Mesothelial cell of epicardium (in vitro differentiated cells): ENCODE data around the gene DAB2IP. TPM values are rescaled to one million over a fixed set of nuclear protein-coding genes. Genes with fewer than 3 reads are reported as not detected.
"Not testable (repeated sequence)": the region's sequence is repeated elsewhere in the genome, so short reads cannot be mapped to it uniquely, and the experiment has no call there.

Experiments
- DNase-seq, 2 experiments: peaks; one replicate each; pipeline ENCODE4 v3.0.0; 2021; ENCODE audit warnings: low spot score in 2 of 2; ENCODE audit not compliant: unreplicated experiment in 2 of 2
- H3K27ac Mint-ChIP-seq: 2 replicates; pipeline ENCODE4 v1.8.0; 2021; ENCODE audit warnings: mixed read lengths
- H3K27me3 Mint-ChIP-seq: 2 replicates; pipeline ENCODE4 v1.8.0; 2021; ENCODE audit warnings: low read depth, mixed read lengths
- H3K36me3 Mint-ChIP-seq: 2 replicates; pipeline ENCODE4 v1.8.0; 2021; ENCODE audit warnings: mixed read lengths
- H3K4me1 Mint-ChIP-seq: 2 replicates; pipeline ENCODE4 v1.8.0; 2021; ENCODE audit warnings: mixed read lengths
- H3K4me3 Mint-ChIP-seq: 2 replicates; pipeline ENCODE4 v1.8.0; 2021; ENCODE audit warnings: mild to moderate bottlenecking, moderate library complexity, mixed read lengths
- H3K9me3 Mint-ChIP-seq: 2 replicates; pipeline ENCODE4 v1.8.0; 2021; ENCODE audit warnings: mixed read lengths
- total RNA-seq: library from RNA; stranded (reverse); gene quantifications from 3 replicates; pipeline ENCODE4 v1.2.1, GENCODE V29; 2021
- TF ChIP-seq, protein P1 (sequence below): fragments of 200-600 bp; sonication (generic); IDR thresholded peaks from one replicate; pipeline ENCODE4 v1.5.0; 2021; ENCODE audit warnings: antibody characterized with exemption; ENCODE audit not compliant: unreplicated experiment

The DAB2IP gene
- total RNA-seq, 1 donor from 2014 or later = 75.7 TPM

DNA sequence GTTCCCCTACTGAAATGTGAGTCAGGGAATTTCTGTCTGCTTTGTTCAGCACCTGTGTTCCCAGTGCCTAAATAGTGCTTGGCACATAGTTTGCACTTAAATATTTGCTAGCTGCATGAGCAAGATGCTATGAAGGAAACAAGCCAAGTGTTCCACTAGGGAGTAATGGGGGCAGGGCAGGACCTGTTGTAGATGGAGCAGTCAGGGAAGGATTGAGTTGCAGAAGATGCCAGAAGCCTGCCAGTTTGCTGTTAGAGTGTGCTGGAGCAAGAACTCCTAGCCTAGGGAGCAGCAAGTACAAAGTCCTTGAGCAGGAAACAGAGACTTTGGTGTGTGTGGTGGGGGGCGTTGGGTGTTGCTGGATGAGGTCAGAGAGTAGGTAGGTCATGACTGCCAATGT lies 87.5 kb downstream of the DAB2IP start:
- Mint-ChIP-seq H3K9me3 (no peaks in the 10 kb centered on the region), H3K27ac (no peak overlapping the region), H3K36me3 (no peaks in the 10 kb centered on the region), H3K27me3 (peaks cover 2% of the 10 kb centered on the region), H3K4me3 (no peak overlapping the region), H3K4me1 (peaks cover 38% of the 10 kb centered on the region)
- TF ChIP-seq, protein P1, sequence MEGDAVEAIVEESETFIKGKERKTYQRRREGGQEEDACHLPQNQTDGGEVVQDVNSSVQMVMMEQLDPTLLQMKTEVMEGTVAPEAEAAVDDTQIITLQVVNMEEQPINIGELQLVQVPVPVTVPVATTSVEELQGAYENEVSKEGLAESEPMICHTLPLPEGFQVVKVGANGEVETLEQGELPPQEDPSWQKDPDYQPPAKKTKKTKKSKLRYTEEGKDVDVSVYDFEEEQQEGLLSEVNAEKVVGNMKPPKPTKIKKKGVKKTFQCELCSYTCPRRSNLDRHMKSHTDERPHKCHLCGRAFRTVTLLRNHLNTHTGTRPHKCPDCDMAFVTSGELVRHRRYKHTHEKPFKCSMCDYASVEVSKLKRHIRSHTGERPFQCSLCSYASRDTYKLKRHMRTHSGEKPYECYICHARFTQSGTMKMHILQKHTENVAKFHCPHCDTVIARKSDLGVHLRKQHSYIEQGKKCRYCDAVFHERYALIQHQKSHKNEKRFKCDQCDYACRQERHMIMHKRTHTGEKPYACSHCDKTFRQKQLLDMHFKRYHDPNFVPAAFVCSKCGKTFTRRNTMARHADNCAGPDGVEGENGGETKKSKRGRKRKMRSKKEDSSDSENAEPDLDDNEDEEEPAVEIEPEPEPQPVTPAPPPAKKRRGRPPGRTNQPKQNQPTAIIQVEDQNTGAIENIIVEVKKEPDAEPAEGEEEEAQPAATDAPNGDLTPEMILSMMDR = no peak
- DNase-seq = no peak

DNA sequence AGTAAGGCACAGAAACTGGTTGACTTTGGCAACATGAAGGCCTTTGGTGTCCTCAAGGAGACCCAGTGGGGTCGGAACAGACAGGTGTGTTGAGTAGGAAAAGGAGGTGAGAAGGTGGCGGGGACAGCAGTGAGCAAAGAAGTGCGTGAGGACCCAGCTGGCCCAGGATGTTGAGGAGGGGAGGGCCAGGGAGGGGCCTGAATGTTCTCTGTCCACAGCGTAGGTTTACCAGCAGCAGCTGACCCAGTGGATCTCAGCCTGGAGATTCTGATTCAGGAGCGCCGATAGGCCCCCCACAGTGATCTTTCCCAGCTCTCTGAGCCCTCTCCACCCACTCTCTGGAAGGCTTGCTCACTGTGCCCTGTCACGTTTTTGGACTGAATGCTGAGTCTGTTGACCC lies 88.5 kb downstream of the DAB2IP start:
- DNase-seq = no peak
- H3K27ac Mint-ChIP-seq = no peak overlapping the region
- H3K36me3 Mint-ChIP-seq = no peaks in the 10 kb centered on the region
- H3K9me3 Mint-ChIP-seq = no peaks in the 10 kb centered on the region
- peaks cover 2% of the 10 kb centered on the region for H3K27me3 Mint-ChIP-seq
- TF ChIP-seq, protein P1 = no peak
- H3K4me1 Mint-ChIP-seq = peaks cover 35% of the 10 kb centered on the region
- no peak overlapping the region for H3K4me3 Mint-ChIP-seq

- TF ChIP-seq, protein P1 = no peak
- H3K9me3 Mint-ChIP-seq = no peaks in the 10 kb centered on the region
- no peak overlapping the region for H3K27ac Mint-ChIP-seq
- H3K27me3 Mint-ChIP-seq = no peaks in the 10 kb centered on the region
- peaks cover 25% of the 10 kb centered on the region for H3K4me1 Mint-ChIP-seq
- no peak for DNase-seq
- H3K4me3 Mint-ChIP-seq = no peak overlapping the region
- no peaks in the 10 kb centered on the region for H3K36me3 Mint-ChIP-seq
These were observed 89.9 kb downstream of the DAB2IP start for GRCh38 chr9:121741228-121741918.

DNA sequence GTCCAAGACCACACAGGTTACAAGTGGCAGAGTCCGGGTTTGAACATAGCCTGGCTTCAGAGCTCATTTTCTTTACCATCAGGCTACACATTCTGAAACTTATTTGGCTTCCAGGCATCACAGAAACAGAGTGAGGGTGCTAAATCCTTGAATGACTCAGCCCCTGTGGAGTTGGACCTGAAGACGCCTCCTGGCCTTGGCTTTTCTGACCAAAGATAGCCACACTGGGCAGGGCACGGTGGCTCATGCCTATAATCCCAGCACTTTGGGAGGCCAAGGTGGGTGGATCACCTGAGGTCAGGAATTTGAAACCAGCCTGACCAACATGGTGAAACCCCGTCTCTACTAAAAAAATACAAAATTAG lies 90.5 kb downstream of the DAB2IP start:
- H3K4me1 Mint-ChIP-seq = peaks cover 25% of the 10 kb centered on the region
- not testable (repeated sequence) for H3K36me3 Mint-ChIP-seq, H3K4me3 Mint-ChIP-seq, H3K9me3 Mint-ChIP-seq, DNase-seq, H3K27ac Mint-ChIP-seq, H3K27me3 Mint-ChIP-seq

DNA sequence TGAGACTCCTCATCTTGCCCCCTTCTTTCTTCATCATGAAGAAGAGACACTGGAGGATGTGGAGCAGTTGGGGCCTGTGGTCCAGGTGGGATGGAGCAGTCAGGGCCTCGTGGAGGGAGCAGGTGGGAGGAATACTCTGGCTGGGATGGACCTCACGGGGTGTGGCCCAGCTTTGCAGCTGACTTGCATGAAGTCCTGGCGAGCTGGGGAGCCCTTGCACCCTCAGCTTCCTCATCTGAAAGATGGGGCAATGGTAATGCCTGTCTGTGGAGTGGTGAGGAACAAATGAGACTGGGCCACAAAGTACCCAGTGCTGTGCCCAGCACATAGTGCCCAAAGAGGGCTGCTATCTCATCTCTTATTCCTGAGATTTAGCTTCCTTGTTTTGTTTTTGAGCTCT lies 91.5 kb downstream of the DAB2IP start:
- TF ChIP-seq, protein P1 = no peak
- Mint-ChIP-seq H3K27me3 (no peaks in the 10 kb centered on the region), H3K9me3 (no peaks in the 10 kb centered on the region), H3K27ac (no peak overlapping the region), H3K4me3 (no peak overlapping the region), H3K36me3 (no peaks in the 10 kb centered on the region), H3K4me1 (peaks cover 16% of the 10 kb centered on the region)
- no peak for DNase-seq

DNA sequence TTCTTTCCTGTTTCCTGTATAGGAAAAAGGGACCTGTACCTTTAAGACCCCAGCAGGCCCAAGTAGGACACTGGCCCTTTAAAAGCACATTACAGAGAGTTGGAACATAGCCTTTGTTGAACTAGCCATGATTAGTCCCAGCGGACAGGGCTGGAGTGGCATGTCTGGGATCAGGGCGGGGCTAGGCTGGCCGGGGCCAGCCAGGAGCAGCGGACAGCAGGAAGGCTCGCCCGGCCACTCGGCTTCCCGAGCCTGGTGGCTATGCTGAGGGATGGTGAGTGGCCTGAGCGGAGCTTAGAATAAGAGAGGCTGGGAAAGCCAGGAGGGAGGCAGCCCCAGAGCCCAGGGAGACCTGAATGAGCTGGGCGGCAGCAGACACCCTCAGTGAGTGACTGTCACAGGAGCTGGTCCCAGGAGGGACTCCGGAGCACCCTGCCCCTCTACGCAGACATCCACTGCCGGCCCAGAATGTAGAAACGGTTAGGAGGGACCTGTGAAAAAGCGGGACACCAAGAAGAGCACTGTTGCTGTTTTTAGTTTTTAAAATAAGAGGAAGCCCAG lies 92.1 kb downstream of the DAB2IP start:
- peaks cover 11% of the 10 kb centered on the region for H3K4me1 Mint-ChIP-seq
- no peaks in the 10 kb centered on the region for H3K36me3 Mint-ChIP-seq
- no peaks in the 10 kb centered on the region for H3K9me3 Mint-ChIP-seq

More for the DNA sequence above, 92.1 kb downstream of the DAB2IP start:
- no peak for DNase-seq
- Mint-ChIP-seq H3K27me3 (no peaks in the 10 kb centered on the region), H3K27ac (no peak overlapping the region), H3K4me3 (no peak overlapping the region)
- TF ChIP-seq, protein P1 = no peak
